ENCODE measurements around the gene PROZ.

- TF ChIP-seq CTCF (conservative IDR thresholded peaks at IDR 0.05 in 1 of 2, IDR thresholded peaks at IDR 0.05 in 1 of 2; ENCODE audit: low read depth in 1 of 2, low read length in 2 of 2), result no peak
- no peak for TF ChIP-seq EZH2 (IDR thresholded peaks at IDR 0.05; ENCODE audit: low read length, missing control alignments)
Measured at GRCh38 chr13:113187263-113187669, 28.8 kb downstream of the PROZ start.
